Measurements from ENCODE around the gene RUNX2. TPM values are rescaled to one million over a fixed set of nuclear protein-coding genes. Genes with fewer than 3 reads are reported as not detected.
A peak's percentile ranks its signal among the peaks of the same experiment; 100 is the strongest.

RUNX2 gene
- total RNA-seq, 1 experiment from 2014 or later, result 7.0 TPM

- in situ Hi-C loops (cut with HindIII; ENCODE audit: low pct_unique_long_range_greater_than_20kb, low sequenced_read_pairs), result no loop called here
These were observed 119.6 kb downstream of the RUNX2 start for GRCh38 chr6:45447716-45448115.

GRCh38 chr6:45448417-45449389 is 120.6 kb downstream of the RUNX2 start:
- Histone ChIP-seq H3K27ac (ENCODE audit: low read length) (peak overlapping the region; percentile 96), H3K4me1 (ENCODE audit: control insufficient read depth, insufficient read depth, low read length) (peaks cover 56% of the 10 kb centered on the region), H3K4me3 (ENCODE audit: low read depth in 2 of 2, low read length in 2 of 2) (no peak overlapping the region), H3K36me3 (ENCODE audit: control insufficient read depth, insufficient read depth, low read length) (no peaks in the 10 kb centered on the region), H3K9me3 (ENCODE audit: control insufficient read depth, insufficient read depth, low read depth, low read length) (no peaks in the 10 kb centered on the region), H3K27me3 (ENCODE audit: control insufficient read depth, insufficient read depth, low read length) (no peaks in the 10 kb centered on the region)
- in situ Hi-C loops (cut with HindIII; ENCODE audit: low pct_unique_long_range_greater_than_20kb, low sequenced_read_pairs) (no loop called here), intact Hi-C loops (cut with micrococcal nuclease; ENCODE audit: unreplicated experiment) (no loop called here)
- CTCF ChIA-PET, result no interaction called here
- no TSS peak for BruUV-seq (replicated peaks)
- DNase-seq (ENCODE audit: low read depth, low spot score) (no peak), ATAC-seq (no peak)
- TF ChIP-seq POLR2AphosphoS5 (IDR thresholded peaks at IDR 0.05; ENCODE audit: low read depth, low read length), result no peak
- TF ChIP-seq SIN3A (IDR thresholded peaks at IDR 0.05; ENCODE audit: borderline replicate concordance, insufficient read depth, low read depth, low read length), result no peak
- no peak for TF ChIP-seq CTCF (IDR thresholded peaks at IDR 0.05)
- no peak for TF ChIP-seq TCF7L2 (IDR thresholded peaks at IDR 0.05; ENCODE audit: low read depth, low read length)
- no peak for TF ChIP-seq REST (IDR thresholded peaks at IDR 0.05; ENCODE audit: insufficient read depth in 1 of 2, low read depth in 2 of 2, low read length in 1 of 2)
- POLR2A ChIA-PET, result no interaction called here

More at GRCh38 chr6:45447716-45448115, 119.6 kb downstream of the RUNX2 start:
- no peak overlapping the region for H3K4me3 ChIP-seq (ENCODE audit: low read depth in 2 of 2, low read length in 2 of 2)
- no peaks in the 10 kb centered on the region for H3K27me3 ChIP-seq (ENCODE audit: control insufficient read depth, insufficient read depth, low read length)
- DNase-seq (ENCODE audit: low read depth, low spot score) (no peak), ATAC-seq (no peak)
- POLR2A ChIA-PET, result no interaction called here
- H3K4me1 ChIP-seq (ENCODE audit: control insufficient read depth, insufficient read depth, low read length), result peaks cover 53% of the 10 kb centered on the region
- intact Hi-C loops (cut with micrococcal nuclease; ENCODE audit: unreplicated experiment), result no loop called here
- CTCF ChIA-PET, result interaction anchor here (0.6 kb wide), 1 partner anchor 85 kb away, joined by 3 read pairs; no protein-coding TSS in a partner anchor
- H3K36me3 ChIP-seq (ENCODE audit: control insufficient read depth, insufficient read depth, low read length), result no peaks in the 10 kb centered on the region
- no TSS peak for BruUV-seq (replicated peaks)
- TF ChIP-seq TCF7L2 (IDR thresholded peaks at IDR 0.05; ENCODE audit: low read depth, low read length) (no peak), CTCF (IDR thresholded peaks at IDR 0.05) (no peak), SIN3A (IDR thresholded peaks at IDR 0.05; ENCODE audit: borderline replicate concordance, insufficient read depth, low read depth, low read length) (no peak), POLR2AphosphoS5 (IDR thresholded peaks at IDR 0.05; ENCODE audit: low read depth, low read length) (no peak)
- no peaks in the 10 kb centered on the region for H3K9me3 ChIP-seq (ENCODE audit: control insufficient read depth, insufficient read depth, low read depth, low read length)
- H3K27ac ChIP-seq (ENCODE audit: low read length), result peak overlapping the region; percentile 96
